Activated CD4-positive, alpha-beta T cell treated with anti-CD3 and anti-CD28 coated beads for 36 hours (primary cell): ENCODE measurements around the gene DCAF5. TPM values are rescaled to one million over a fixed set of nuclear protein-coding genes. Genes with fewer than 3 reads are reported as not detected.

ENCODE experiments used
- ATAC-seq: fragments of 200-7000 bp; cut with Tn5 transposase; one replicate; pipeline ENCODE4 v1.10.0; 2021; ENCODE audit warnings: mild to moderate bottlenecking, moderate library complexity
- CTCF ChIA-PET: fragments of 350-600 bp; sonication (Branson Sonifier 250); formaldehyde crosslinking; loops from one replicate; lab custom pipeline; 2021; ENCODE audit warnings: antibody characterized with exemption; lab: Charles Lee
- POLR2A ChIA-PET: fragments of 350-600 bp; sonication (Branson Sonifier 250); formaldehyde crosslinking; loops from one replicate; lab custom pipeline; 2021; ENCODE audit warnings: antibody characterized with exemption, inconsistent platforms; lab: Charles Lee
- DNase-seq: peaks from one replicate; pipeline ENCODE4 v3.0.0-alpha.2; 2020
- H3K27ac Mint-ChIP-seq: one replicate; pipeline ENCODE4 v1.8.0; 2021; ENCODE audit warnings: mixed read lengths
- H3K27me3 Mint-ChIP-seq: one replicate; pipeline ENCODE4 v1.8.0; 2021; ENCODE audit warnings: mixed read lengths
- H3K36me3 Mint-ChIP-seq: one replicate; pipeline ENCODE4 v1.8.0; 2021; ENCODE audit warnings: low read depth, mixed read lengths
- H3K4me1 Mint-ChIP-seq: one replicate; pipeline ENCODE4 v1.8.0; 2021; ENCODE audit warnings: mixed read lengths
- H3K4me3 Mint-ChIP-seq: one replicate; pipeline ENCODE4 v1.8.0; 2021; ENCODE audit warnings: mild to moderate bottlenecking, moderate library complexity, mixed read lengths
- H3K9me3 Mint-ChIP-seq: one replicate; pipeline ENCODE4 v1.8.0; 2021; ENCODE audit warnings: low read depth, mixed read lengths
- intact Hi-C, 2 experiments: fragments of 100-400 bp; cut with DNase I in 1 of 2; cut with micrococcal nuclease in 1 of 2; formaldehyde crosslinking; loops; one replicate each; pipeline versions ENCODE4 v1.14.2 to v1.15.1; 2022 to 2024; cut with DNase I, micrococcal nuclease
- total RNA-seq, 2 experiments: library from RNA; stranded (reverse); gene quantifications; one replicate each; pipeline ENCODE4 v1.2.3, GENCODE V29; 2021

DCAF5 gene
- total RNA-seq, 2 experiments from 2014 or later: 34.1 to 38.7 TPM

GRCh38 chr14:69097974-69098373, 54.9 kb downstream of the DCAF5 start:
- CTCF ChIA-PET: no interaction called here
- peak overlapping the region; percentile 44 for H3K27ac Mint-ChIP-seq
- ATAC-seq: no peak
- no peaks in the 10 kb centered on the region for H3K9me3 Mint-ChIP-seq
- H3K4me1 Mint-ChIP-seq: peaks cover 19% of the 10 kb centered on the region
- POLR2A ChIA-PET: interaction anchor here (0.6 kb wide), 1 partner anchor 30 kb away, joined by 8 read pairs; no protein-coding TSS in a partner anchor
- H3K36me3 Mint-ChIP-seq: peaks cover 9% of the 10 kb centered on the region
- DNase-seq: no peak
- H3K27me3 Mint-ChIP-seq: no peaks in the 10 kb centered on the region
- intact Hi-C loops: no loop called here
- no peak overlapping the region for H3K4me3 Mint-ChIP-seq

GRCh38 chr14:69096781-69097475, 56.0 kb downstream of the DCAF5 start:
- ATAC-seq: no peak

GRCh38 chr14:69096246-69096645, 56.7 kb downstream of the DCAF5 start:
- no peak for DNase-seq
- Mint-ChIP-seq H3K4me3 (no peak overlapping the region), H3K4me1 (peaks cover 16% of the 10 kb centered on the region), H3K27ac (no peak overlapping the region), H3K36me3 (peaks cover 12% of the 10 kb centered on the region), H3K9me3 (no peaks in the 10 kb centered on the region), H3K27me3 (no peaks in the 10 kb centered on the region)
- no peak for ATAC-seq
- CTCF ChIA-PET: interaction anchor here (1.0 to 2.0 kb wide), 2 partner anchors 9 to 128 kb away, joined by 3 to 4 read pairs; no protein-coding TSS in a partner anchor
- intact Hi-C loops: no loop called here
- POLR2A ChIA-PET: no interaction called here

More at GRCh38 chr14:69096781-69097475, 56.0 kb downstream of the DCAF5 start:
- H3K36me3 Mint-ChIP-seq: peaks cover 8% of the 10 kb centered on the region
- peaks cover 22% of the 10 kb centered on the region for H3K4me1 Mint-ChIP-seq
- H3K27ac Mint-ChIP-seq: no peak overlapping the region
- no peak for DNase-seq
- no peaks in the 10 kb centered on the region for H3K9me3 Mint-ChIP-seq
- intact Hi-C loops: no loop called here
- no peaks in the 10 kb centered on the region for H3K27me3 Mint-ChIP-seq
- ChIA-PET POLR2A (no interaction called here), CTCF (interaction anchor here (0.6 to 2.0 kb wide), 4 partner anchors 8 to 923 kb away, joined by 3 to 4 read pairs (median 4); no protein-coding TSS in a partner anchor)
- H3K4me3 Mint-ChIP-seq: no peak overlapping the region

GRCh38 chr14:69094481-69094880, 58.4 kb downstream of the DCAF5 start:
- H3K36me3 Mint-ChIP-seq: peaks cover 15% of the 10 kb centered on the region
- H3K4me3 Mint-ChIP-seq: no peak overlapping the region
- H3K27me3 Mint-ChIP-seq: no peaks in the 10 kb centered on the region
- H3K9me3 Mint-ChIP-seq: no peaks in the 10 kb centered on the region
- H3K27ac Mint-ChIP-seq: no peak overlapping the region
- CTCF ChIA-PET: interaction anchor here (1.0 to 1.1 kb wide), 2 partner anchors 15 to 183 kb away, joined by 3 read pairs; no protein-coding TSS in a partner anchor
- intact Hi-C loops: loop anchor here in 1 of 2 experiments (5.0 kb wide), 1 partner anchor 232 kb away; no protein-coding TSS in a partner anchor
- peaks cover 11% of the 10 kb centered on the region for H3K4me1 Mint-ChIP-seq
- no peak for ATAC-seq
- POLR2A ChIA-PET: no interaction called here
- no peak for DNase-seq

GRCh38 chr14:69093631-69094421, 59.1 kb downstream of the DCAF5 start:
- intact Hi-C loops: loop anchor here in 1 of 2 experiments (5.0 kb wide), 1 partner anchor 232 kb away; no protein-coding TSS in a partner anchor
- DNase-seq (no peak), ATAC-seq (no peak)
- no peaks in the 10 kb centered on the region for H3K27me3 Mint-ChIP-seq
- H3K4me1 Mint-ChIP-seq: peaks cover 14% of the 10 kb centered on the region
- H3K4me3 Mint-ChIP-seq: no peak overlapping the region
- ChIA-PET CTCF (interaction anchor here (0.7 to 1.1 kb wide), 6 partner anchors 15 to 1323 kb away, joined by 3 to 6 read pairs (median 3); no protein-coding TSS in a partner anchor), POLR2A (no interaction called here)
- H3K36me3 Mint-ChIP-seq: peaks cover 17% of the 10 kb centered on the region
- H3K9me3 Mint-ChIP-seq: no peaks in the 10 kb centered on the region
- H3K27ac Mint-ChIP-seq: peak overlapping the region; percentile 75

GRCh38 chr14:69092840-69093422, 60.0 kb downstream of the DCAF5 start:
- H3K27ac Mint-ChIP-seq: peak overlapping the region; percentile 75
- peaks cover 17% of the 10 kb centered on the region for H3K36me3 Mint-ChIP-seq
- no peak for DNase-seq
- H3K9me3 Mint-ChIP-seq: no peaks in the 10 kb centered on the region
- H3K4me1 Mint-ChIP-seq: peaks cover 18% of the 10 kb centered on the region
- ATAC-seq: peak; percentile 75
- H3K27me3 Mint-ChIP-seq: no peaks in the 10 kb centered on the region
- ChIA-PET POLR2A (no interaction called here), CTCF (interaction anchor here (0.7 to 4.3 kb wide), 5 partner anchors 20 to 1322 kb away, joined by 3 to 40 read pairs (median 4); no protein-coding TSS in a partner anchor)
- intact Hi-C loops: loop anchor here in 1 of 2 experiments (5.0 kb wide), 1 partner anchor 231 kb away; no protein-coding TSS in a partner anchor
- no peak overlapping the region for H3K4me3 Mint-ChIP-seq

GRCh38 chr14:69091695-69092094, 61.2 kb downstream of the DCAF5 start:
- intact Hi-C loops: loop anchor here (2.0 to 5.0 kb wide), 2 partner anchors 229 kb away; no protein-coding TSS in a partner anchor
- POLR2A ChIA-PET: interaction anchor here (0.7 kb wide), 1 partner anchor 241 kb away, joined by 3 read pairs; no protein-coding TSS in a partner anchor
- CTCF ChIA-PET: interaction anchor here (0.5 to 4.3 kb wide), 7 partner anchors 8 to 229 kb away, joined by 3 to 40 read pairs (median 4); no protein-coding TSS in a partner anchor

GRCh38 chr14:69091006-69091405, 61.9 kb downstream of the DCAF5 start:
- peaks cover 13% of the 10 kb centered on the region for H3K4me1 Mint-ChIP-seq
- ChIA-PET CTCF (interaction anchor here (1.0 to 4.3 kb wide), 10 partner anchors 9 to 1519 kb away, joined by 3 to 40 read pairs (median 4); no protein-coding TSS in a partner anchor), POLR2A (no interaction called here)
- no peaks in the 10 kb centered on the region for H3K27me3 Mint-ChIP-seq
- H3K27ac Mint-ChIP-seq: no peak overlapping the region
- intact Hi-C loops: loop anchor here (2.0 to 5.0 kb wide), 2 partner anchors 228 to 229 kb away; no protein-coding TSS in a partner anchor
- peaks cover 12% of the 10 kb centered on the region for H3K36me3 Mint-ChIP-seq
- DNase-seq (no peak), ATAC-seq (no peak)
- H3K9me3 Mint-ChIP-seq: no peaks in the 10 kb centered on the region
- no peak overlapping the region for H3K4me3 Mint-ChIP-seq

More at GRCh38 chr14:69091695-69092094, 61.2 kb downstream of the DCAF5 start:
- H3K4me1 Mint-ChIP-seq: peaks cover 14% of the 10 kb centered on the region
- peaks cover 12% of the 10 kb centered on the region for H3K36me3 Mint-ChIP-seq
- no peak overlapping the region for H3K4me3 Mint-ChIP-seq
- no peaks in the 10 kb centered on the region for H3K9me3 Mint-ChIP-seq
- DNase-seq: no peak
- H3K27me3 Mint-ChIP-seq: no peaks in the 10 kb centered on the region
- ATAC-seq: no peak
- H3K27ac Mint-ChIP-seq: no peak overlapping the region

GRCh38 chr14:69090187-69090789, 62.6 kb downstream of the DCAF5 start:
- POLR2A ChIA-PET: no interaction called here
- no peaks in the 10 kb centered on the region for H3K9me3 Mint-ChIP-seq
- H3K4me3 Mint-ChIP-seq: no peak overlapping the region
- peaks cover 14% of the 10 kb centered on the region for H3K36me3 Mint-ChIP-seq
- H3K27me3 Mint-ChIP-seq: no peaks in the 10 kb centered on the region
- no peak overlapping the region for H3K27ac Mint-ChIP-seq
- ATAC-seq (peak; percentile 77), DNase-seq (peak; percentile 44)
- intact Hi-C loops: loop anchor here (1.0 to 5.0 kb wide), 3 partner anchors 179 to 228 kb away; no protein-coding TSS in a partner anchor
- CTCF ChIA-PET: interaction anchor here (0.7 to 4.3 kb wide), 15 partner anchors 9 to 1519 kb away, joined by 3 to 40 read pairs (median 3); no protein-coding TSS in a partner anchor
- H3K4me1 Mint-ChIP-seq: peaks cover 13% of the 10 kb centered on the region

- DNase-seq (no peak), ATAC-seq (no peak)
- Mint-ChIP-seq H3K4me1 (peaks cover 13% of the 10 kb centered on the region), H3K27me3 (no peaks in the 10 kb centered on the region), H3K9me3 (no peaks in the 10 kb centered on the region), H3K36me3 (peaks cover 11% of the 10 kb centered on the region), H3K4me3 (no peak overlapping the region), H3K27ac (no peak overlapping the region)
- ChIA-PET POLR2A (no interaction called here), CTCF (interaction anchor here (1.3 to 4.3 kb wide), 3 partner anchors 14 to 180 kb away, joined by 3 to 40 read pairs (median 12); no protein-coding TSS in a partner anchor)
- intact Hi-C loops: no loop called here
Measured at GRCh38 chr14:69089046-69089445, 63.9 kb downstream of the DCAF5 start.
